PC-9 (cell line): ENCODE results near the gene OR2Z1. TPM values are rescaled to one million over a fixed set of nuclear protein-coding genes. Genes with fewer than 3 reads are reported as not detected.

Source experiments
- Bru-seq: library from RNA; stranded (reverse); fragments of 400-500 nt; gene quantifications from one replicate; lab custom pipeline; 2021; lab: Mats Ljungman, UMichigan
- BruChase-seq, 2 experiments: library from RNA; stranded (reverse); fragments of 400-500 nt; gene quantifications; one replicate each; lab custom pipeline; 2021; lab: Mats Ljungman, UMichigan
- BruUV-seq: library from RNA; stranded (reverse); fragments of 400-500 nt; replicated peaks from 2 replicates; lab custom pipeline; 2021; lab: Mats Ljungman, UMichigan
- CTCF ChIA-PET: fragments of 300-600 bp; sonication (Branson Sonifier 250); formaldehyde crosslinking; loops from one replicate; lab custom pipeline; 2022; ENCODE audit warnings: antibody characterized with exemption; lab: Charles Lee
- POLR2A ChIA-PET: fragments of 300-600 bp; sonication (Branson Sonifier 250); formaldehyde crosslinking; loops from one replicate; lab custom pipeline; 2022; ENCODE audit warnings: antibody characterized with exemption; ENCODE audit not compliant: unreplicated experiment; lab: Charles Lee
- DNase-seq, 2 experiments: peaks; one replicate each; pipeline versions ENCODE4 v3.0.0 to v3.0.0-alpha.2; 2015 to 2022; ENCODE audit warnings: mixed read lengths in 1 of 2
- H2AFZ ChIP-seq: fragments of 200-600 bp; sonication (generic); 2 replicates; pipeline ENCODE4 v1.8.1; 2017; ENCODE audit warnings: antibody characterized with exemption
- H3F3A ChIP-seq: fragments of 200-600 bp; sonication (generic); 2 replicates; pipeline ENCODE4 v1.8.1; 2017; ENCODE audit warnings: antibody characterized with exemption, mild to moderate bottlenecking, low read depth; ENCODE audit not compliant: insufficient read depth
- H3K27ac ChIP-seq: fragments of 200-600 bp; sonication (generic); 2 replicates; pipeline ENCODE4 v1.6.1; 2016; ENCODE audit warnings: mixed run types
- H3K27me3 ChIP-seq: fragments of 200-600 bp; sonication (generic); 2 replicates; pipeline ENCODE4 v1.6.1; 2016; ENCODE audit warnings: low read depth, mixed run types; ENCODE audit not compliant: insufficient read depth
- H3K36me3 ChIP-seq: fragments of 200-600 bp; sonication (generic); 2 replicates; pipeline ENCODE4 v1.6.1; 2016; ENCODE audit warnings: low read depth, mixed run types
- H3K4me1 ChIP-seq: fragments of 200-600 bp; sonication (generic); replicated peaks from 2 replicates; pipeline ENCODE4 v1.6.1; 2016; ENCODE audit warnings: mixed run types; ENCODE audit not compliant: insufficient read depth
- H3K4me2 ChIP-seq: fragments of 200-600 bp; sonication (generic); 2 replicates; pipeline ENCODE4 v1.6.1; 2017; ENCODE audit warnings: mixed run types
- H3K4me3 ChIP-seq: fragments of 200-600 bp; sonication (generic); 2 replicates; pipeline ENCODE4 v1.6.1; 2016; ENCODE audit warnings: mixed run types
- H3K79me2 ChIP-seq: fragments of 200-600 bp; sonication (generic); 2 replicates; pipeline ENCODE4 v1.6.1; 2017; ENCODE audit warnings: low read depth, mixed run types
- H3K9me2 ChIP-seq: fragments of 200-600 bp; sonication (generic); 2 replicates; pipeline ENCODE4 v1.8.1; 2017; ENCODE audit warnings: mild to moderate bottlenecking; ENCODE audit not compliant: insufficient read depth
- H3K9me3 ChIP-seq: fragments of 200-600 bp; sonication (generic); 2 replicates; pipeline ENCODE4 v1.8.1; 2016; ENCODE audit warnings: low read depth; ENCODE audit not compliant: insufficient read depth
- H4K20me1 ChIP-seq: fragments of 200-600 bp; sonication (generic); 2 replicates; pipeline ENCODE4 v1.8.1; 2017; ENCODE audit not compliant: insufficient read depth
- EZH2 ChIP-seq: fragments of 200-600 bp; sonication (generic); IDR thresholded peaks from 2 replicates; pipeline ENCODE4 v1.8.0; 2017; ENCODE audit warnings: antibody characterized with exemption, low read depth
- intact Hi-C: fragments of 100-400 bp; cut with micrococcal nuclease; formaldehyde crosslinking; loops from one replicate; pipeline ENCODE4 v1.10.0; 2022; ENCODE audit not compliant: unreplicated experiment
- long read RNA-seq: library from polyadenylated mRNA; stranded (forward); transcript quantifications from one replicate; pipeline ENCODE4 v2.0.0, GENCODE V29; 2022
- total RNA-seq: library from RNA; stranded (reverse); gene quantifications from 2 replicates; pipeline ENCODE4 v1.2.3, GENCODE V29; 2021
- TF ChIP-seq, protein P1 (sequence below): fragments of 200-600 bp; sonication (generic); conservative IDR thresholded peaks from 2 replicates; pipeline ENCODE4 v1.6.1; 2017; ENCODE audit warnings: mixed run types, antibody characterized with exemption, mild to moderate bottlenecking, moderate library complexity

OR2Z1 gene, protein sequence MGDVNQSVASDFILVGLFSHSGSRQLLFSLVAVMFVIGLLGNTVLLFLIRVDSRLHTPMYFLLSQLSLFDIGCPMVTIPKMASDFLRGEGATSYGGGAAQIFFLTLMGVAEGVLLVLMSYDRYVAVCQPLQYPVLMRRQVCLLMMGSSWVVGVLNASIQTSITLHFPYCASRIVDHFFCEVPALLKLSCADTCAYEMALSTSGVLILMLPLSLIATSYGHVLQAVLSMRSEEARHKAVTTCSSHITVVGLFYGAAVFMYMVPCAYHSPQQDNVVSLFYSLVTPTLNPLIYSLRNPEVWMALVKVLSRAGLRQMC
- total RNA-seq (not detected in 2 replicates), Bru-seq, nascent RNA (not detected), BruChase-seq, experiment 1, labeled RNA remaining after a 2-hour chase (not detected), BruChase-seq, experiment 2, labeled RNA remaining after a 6-hour chase (not detected)
- long read RNA-seq: 0 reads

GRCh38 chr19:8721334-8721733, at the start of gene OR2Z1:
Gene OR2Z1, plus strand, starts transcription at chr19:8721634. Its CDS starts 9,395 bp downstream, at chr19:8731029.
- BruUV-seq: no TSS peak
- ChIA-PET POLR2A (no interaction called here), CTCF (no interaction called here)
- Histone ChIP-seq H3K9me2 (no peaks in the 10 kb centered on the region), H3K27me3 (peaks cover 52% of the 10 kb centered on the region), H3K4me2 (no peak within 1 kb of the TSS), H3K36me3 (no peaks in the 10 kb centered on the region), H3K9me3 (no peaks in the 10 kb centered on the region), H3K4me1 (no peaks in the 10 kb centered on the region), H3K27ac (no peak within 1 kb of the TSS), H3K79me2 (no peaks in the 10 kb centered on the region), H4K20me1 (no peaks in the 10 kb centered on the region), H3F3A (no peaks in the 10 kb centered on the region), H3K4me3 (no peak within 1 kb of the TSS), H2AFZ (no peak within 1 kb of the TSS)
- intact Hi-C loops: no loop called here
- TF ChIP-seq, protein P1, sequence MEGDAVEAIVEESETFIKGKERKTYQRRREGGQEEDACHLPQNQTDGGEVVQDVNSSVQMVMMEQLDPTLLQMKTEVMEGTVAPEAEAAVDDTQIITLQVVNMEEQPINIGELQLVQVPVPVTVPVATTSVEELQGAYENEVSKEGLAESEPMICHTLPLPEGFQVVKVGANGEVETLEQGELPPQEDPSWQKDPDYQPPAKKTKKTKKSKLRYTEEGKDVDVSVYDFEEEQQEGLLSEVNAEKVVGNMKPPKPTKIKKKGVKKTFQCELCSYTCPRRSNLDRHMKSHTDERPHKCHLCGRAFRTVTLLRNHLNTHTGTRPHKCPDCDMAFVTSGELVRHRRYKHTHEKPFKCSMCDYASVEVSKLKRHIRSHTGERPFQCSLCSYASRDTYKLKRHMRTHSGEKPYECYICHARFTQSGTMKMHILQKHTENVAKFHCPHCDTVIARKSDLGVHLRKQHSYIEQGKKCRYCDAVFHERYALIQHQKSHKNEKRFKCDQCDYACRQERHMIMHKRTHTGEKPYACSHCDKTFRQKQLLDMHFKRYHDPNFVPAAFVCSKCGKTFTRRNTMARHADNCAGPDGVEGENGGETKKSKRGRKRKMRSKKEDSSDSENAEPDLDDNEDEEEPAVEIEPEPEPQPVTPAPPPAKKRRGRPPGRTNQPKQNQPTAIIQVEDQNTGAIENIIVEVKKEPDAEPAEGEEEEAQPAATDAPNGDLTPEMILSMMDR: no peak
- TF ChIP-seq EZH2: no peak
- DNase-seq: no peak

DNA sequence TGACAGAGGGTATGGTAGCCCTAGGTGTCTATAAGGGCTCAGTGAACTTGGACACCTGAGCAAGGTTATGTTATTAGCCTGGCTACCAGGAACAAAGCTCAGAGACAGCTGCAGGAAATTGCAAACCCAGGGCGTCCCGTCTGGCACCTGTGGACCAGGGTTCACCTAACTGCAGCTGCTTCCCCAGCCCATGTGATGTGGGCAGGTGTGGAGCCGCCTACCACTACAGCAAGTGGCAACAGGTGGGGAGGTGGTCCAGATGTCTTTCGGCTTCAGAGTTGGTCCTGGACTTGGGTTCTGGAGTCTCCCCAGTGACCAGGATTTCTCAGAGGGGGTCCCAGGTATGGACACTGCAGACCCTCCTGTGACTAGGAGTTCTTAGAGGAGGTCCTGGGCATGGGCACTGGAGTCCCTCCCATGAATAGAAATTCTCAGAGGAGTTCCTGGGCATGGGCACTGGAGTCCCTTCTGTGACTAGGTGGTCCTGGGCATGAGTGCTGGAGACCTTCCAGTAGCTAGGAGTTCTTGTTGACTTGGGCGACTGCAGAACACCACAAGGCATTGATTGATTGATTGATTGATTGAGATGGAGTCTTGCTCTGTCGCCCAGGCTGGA, 48.0 kb upstream of the OR2Z1 start:
- no peak overlapping the region for H3K4me2 ChIP-seq
- H3K4me1 ChIP-seq: no peaks in the 10 kb centered on the region
- no peak overlapping the region for H3K4me3 ChIP-seq
- ChIA-PET POLR2A (no interaction called here), CTCF (no interaction called here)
- DNase-seq: no peak
- H3K27ac ChIP-seq: no peak overlapping the region
- no peak overlapping the region for H2AFZ ChIP-seq
- peaks cover 46% of the 10 kb centered on the region; the same call in 1 of the 2 replicates for H3K27me3 ChIP-seq
- no peaks in the 10 kb centered on the region for H3K9me2 ChIP-seq
- 0 out of 2 replicates have a peak, but pooled peaks cover 3% of the 10 kb centered on the region for H3K9me3 ChIP-seq
- no peaks in the 10 kb centered on the region for H4K20me1 ChIP-seq
- no TSS peak for BruUV-seq
- H3K79me2 ChIP-seq: no peaks in the 10 kb centered on the region
- TF ChIP-seq EZH2: no peak
- TF ChIP-seq, protein P1: no peak
- intact Hi-C loops: no loop called here
- no peaks in the 10 kb centered on the region for H3K36me3 ChIP-seq
- H3F3A ChIP-seq: no peaks in the 10 kb centered on the region

DNA sequence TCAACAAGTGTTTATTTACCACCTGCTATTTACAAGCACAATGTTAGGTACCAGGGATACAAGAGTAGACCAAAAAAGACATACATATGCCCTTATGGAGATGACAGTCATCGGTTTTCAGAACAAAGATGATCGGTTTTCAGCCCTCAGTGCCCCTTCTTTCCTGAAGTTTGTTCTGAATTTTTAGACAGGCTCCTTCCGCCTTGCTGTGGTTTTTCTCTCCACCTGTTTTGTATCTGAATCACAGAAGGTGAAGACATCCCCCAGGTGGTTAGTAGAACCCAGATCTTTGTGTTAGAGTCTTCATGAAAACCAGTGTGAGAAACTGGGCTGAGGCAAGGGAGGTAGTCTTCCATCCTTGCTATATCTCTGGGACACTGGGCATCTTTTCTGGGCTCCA, 46.4 kb upstream of the OR2Z1 start:
- H3F3A ChIP-seq: no peaks in the 10 kb centered on the region
- H3K4me3 ChIP-seq: no peak overlapping the region
- H3K36me3 ChIP-seq: no peaks in the 10 kb centered on the region
- H4K20me1 ChIP-seq: no peaks in the 10 kb centered on the region
- POLR2A ChIA-PET: no interaction called here
- DNase-seq: no peak
- CTCF ChIA-PET: no interaction called here
- intact Hi-C loops: no loop called here
- no peaks in the 10 kb centered on the region for H3K9me2 ChIP-seq
- H2AFZ ChIP-seq: no peak overlapping the region
- H3K27ac ChIP-seq: no peak overlapping the region
- BruUV-seq: no TSS peak
- H3K4me2 ChIP-seq: no peak overlapping the region
- no peak for TF ChIP-seq EZH2
- TF ChIP-seq, protein P1: no peak
- H3K27me3 ChIP-seq: peaks cover 32% of the 10 kb centered on the region; the same call in 1 of the 2 replicates
- H3K79me2 ChIP-seq: no peaks in the 10 kb centered on the region
- H3K4me1 ChIP-seq: no peaks in the 10 kb centered on the region
- 0 out of 2 replicates have a peak, but pooled peaks cover 4% of the 10 kb centered on the region for H3K9me3 ChIP-seq
